Right ventricle myocardium superior (tissue), 1 donor: ENCODE results near the gene POU2F3. TPM values are rescaled to one million over a fixed set of nuclear protein-coding genes. Genes with fewer than 3 reads are reported as not detected.
"Not testable (repeated sequence)": the region's sequence is repeated elsewhere in the genome, so short reads cannot be mapped to it uniquely, and the experiment has no call there.

ENCODE experiments used
- ATAC-seq: fragments of 200-7000 bp; cut with Tn5 transposase; one replicate; pipeline ENCODE4 v1.9.1; 2020; ENCODE audit warnings: mild to moderate bottlenecking; ENCODE audit not compliant: poor library complexity
- DNase-seq: peaks from one replicate; pipeline ENCODE4 v3.0.0-alpha.2; 2020
- intact Hi-C: fragments of 100-400 bp; cut with DNase I; formaldehyde crosslinking; loops from one replicate; pipeline ENCODE4 v1.11.2; 2022
- total RNA-seq: library from RNA; stranded (reverse); fragmentation: NEBNext Ultra II Directional; extraction: Animal tissue kit (Norgen Biotek cat#: 25700); gene quantifications from one replicate; pipeline ENCODE4 v1.2.1, GENCODE V29; 2021
- donor health status: DM: no; HTN: yes; CAD: no; lungs with severe emphysema.

POU2F3 gene
- total RNA-seq, 1 donor from 2014 or later, result not detected

- no peak for ATAC-seq
- intact Hi-C loops, result no loop called here
- no peak for DNase-seq
Observed at GRCh38 chr11:120267319-120267718, 27.4 kb downstream of the POU2F3 start.

- DNase-seq (no peak), ATAC-seq (no peak)
- intact Hi-C loops, result no loop called here
Observed at GRCh38 chr11:120268686-120269085, 28.7 kb downstream of the POU2F3 start.

GRCh38 chr11:120270386-120270785, 30.4 kb downstream of the POU2F3 start:
- ATAC-seq, result no peak
- DNase-seq, result no peak
- intact Hi-C loops, result no loop called here

GRCh38 chr11:120271672-120272071, 31.7 kb downstream of the POU2F3 start:
- intact Hi-C loops, result no loop called here
- ATAC-seq (no peak), DNase-seq (no peak)

- DNase-seq (no peak), ATAC-seq (no peak)
- intact Hi-C loops, result no loop called here
Observed at GRCh38 chr11:120272303-120272702, 32.4 kb downstream of the POU2F3 start.

- DNase-seq (no peak), ATAC-seq (no peak)
- intact Hi-C loops, result no loop called here
Observed at GRCh38 chr11:120273432-120273831, 33.5 kb downstream of the POU2F3 start.

GRCh38 chr11:120273956-120274355, 34.0 kb downstream of the POU2F3 start:
- intact Hi-C loops, result not testable (repeated sequence)

GRCh38 chr11:120279502-120279901, 39.6 kb downstream of the POU2F3 start:
- DNase-seq, result no peak
- ATAC-seq, result no peak
- intact Hi-C loops, result no loop called here

More at GRCh38 chr11:120273956-120274355, 34.0 kb downstream of the POU2F3 start:
- not testable (repeated sequence) for DNase-seq, ATAC-seq

GRCh38 chr11:120280600-120281051, 40.7 kb downstream of the POU2F3 start:
- intact Hi-C loops, result no loop called here
- no peak for DNase-seq
- peak; percentile 64 for ATAC-seq

- peak; percentile 55 for DNase-seq
- intact Hi-C loops, result no loop called here
- peak; percentile 55 for ATAC-seq
Observed at GRCh38 chr11:120281143-120281795, 41.3 kb downstream of the POU2F3 start.

GRCh38 chr11:120283124-120283523, 43.2 kb downstream of the POU2F3 start:
- no peak for ATAC-seq
- no peak for DNase-seq
- intact Hi-C loops, result no loop called here

- DNase-seq (no peak), ATAC-seq (no peak)
- intact Hi-C loops, result no loop called here
Observed at GRCh38 chr11:120284272-120284671, 44.3 kb downstream of the POU2F3 start.

GRCh38 chr11:120285256-120285655, 45.3 kb downstream of the POU2F3 start:
- intact Hi-C loops, result no loop called here
- no peak for ATAC-seq
- no peak for DNase-seq

GRCh38 chr11:120288021-120288420, 48.1 kb downstream of the POU2F3 start:
- intact Hi-C loops, result no loop called here
- ATAC-seq (no peak), DNase-seq (no peak)

GRCh38 chr11:120289426-120289825, 49.5 kb downstream of the POU2F3 start:
- no peak for ATAC-seq
- intact Hi-C loops, result no loop called here
- no peak for DNase-seq

- intact Hi-C loops, result no loop called here
Observed at GRCh38 chr11:120290956-120291355, 51.0 kb downstream of the POU2F3 start.

GRCh38 chr11:120293038-120293800, 53.3 kb downstream of the POU2F3 start:
- ATAC-seq (no peak), DNase-seq (no peak)

More at GRCh38 chr11:120290956-120291355, 51.0 kb downstream of the POU2F3 start:
- DNase-seq (no peak), ATAC-seq (no peak)

GRCh38 chr11:120294096-120294495, 54.2 kb downstream of the POU2F3 start:
- intact Hi-C loops, result no loop called here
- ATAC-seq (no peak), DNase-seq (no peak)

More at GRCh38 chr11:120293038-120293800, 53.3 kb downstream of the POU2F3 start:
- intact Hi-C loops, result no loop called here

- no peak for DNase-seq
- intact Hi-C loops, result no loop called here
- ATAC-seq, result no peak
Observed at GRCh38 chr11:120295099-120295498, 55.2 kb downstream of the POU2F3 start.

- intact Hi-C loops, result no loop called here
- DNase-seq (no peak), ATAC-seq (no peak)
Observed at GRCh38 chr11:120296554-120296953, 56.6 kb downstream of the POU2F3 start.
